Common myeloid progenitor, CD34-positive (primary cell): ENCODE results near the gene LRMDA.

Experiments
- CTCF ChIA-PET: fragments of 350-600 bp; sonication (Branson Sonifier 250); formaldehyde crosslinking; loops from one replicate; lab custom pipeline; 2021; ENCODE audit warnings: antibody characterized with exemption; lab: Charles Lee
- POLR2A ChIA-PET: fragments of 350-600 bp; sonication (Branson Sonifier 250); formaldehyde crosslinking; loops from one replicate; lab custom pipeline; 2021; ENCODE audit warnings: antibody characterized with exemption; lab: Charles Lee
- DNase-seq, 3 donors: peaks; one replicate each; pipeline versions ENCODE4 v3.0.0 to v3.0.0-alpha.2; 2013
- H3K27ac ChIP-seq, 2 experiments: 1 replicate in 1 of 2; 2 replicates in 1 of 2; pipeline ENCODE4 v1.7.0; 2013; ENCODE audit warnings: inconsistent platforms in 2 of 2, low read length in 2 of 2, mild to moderate bottlenecking in 2 of 2, low read depth in 1 of 2, moderate library complexity in 1 of 2; ENCODE audit not compliant: severe bottlenecking in 2 of 2, insufficient read depth in 1 of 2, poor library complexity in 1 of 2
- H3K27me3 ChIP-seq, 5 experiments: replicated peaks in 2 of 5; 1 replicate in 3 of 5; 2 replicates in 2 of 5; pipeline versions ENCODE4 v1.6.1 to v1.7.0; 2013; ENCODE audit warnings: low read length in 4 of 5, mild to moderate bottlenecking in 2 of 5, moderate library complexity in 2 of 5, inconsistent platforms in 1 of 5; ENCODE audit not compliant: insufficient read depth in 5 of 5, control insufficient read depth in 4 of 5
- H3K36me3 ChIP-seq, 4 experiments: 1 replicate in 2 of 4; 2 replicates in 2 of 4; pipeline versions ENCODE4 v1.6.1 to v1.7.0; 2013; ENCODE audit warnings: low read length in 3 of 4, control low read depth in 1 of 4, mild to moderate bottlenecking in 1 of 4; ENCODE audit not compliant: control insufficient read depth in 4 of 4, insufficient read depth in 4 of 4
- H3K4me1 ChIP-seq, 4 experiments: 1 replicate in 3 of 4; 2 replicates in 1 of 4; pipeline versions ENCODE4 v1.6.1 to v1.7.1; 2013; ENCODE audit warnings: low read length in 3 of 4, mild to moderate bottlenecking in 3 of 4, control low read depth in 1 of 4, inconsistent platforms in 1 of 4, moderate library complexity in 1 of 4; ENCODE audit not compliant: control insufficient read depth in 4 of 4, insufficient read depth in 4 of 4; ENCODE audit errors: control extremely low read depth in 1 of 4
- H3K4me3 ChIP-seq, 7 experiments: 1 replicate in 4 of 7; 2 replicates in 3 of 7; pipeline versions ENCODE4 v1.5.1 to v1.7.0; 2013; ENCODE audit warnings: mild to moderate bottlenecking in 7 of 7, low read length in 6 of 7, moderate library complexity in 6 of 7, inconsistent platforms in 2 of 7, low read depth in 2 of 7, control low read depth in 1 of 7; ENCODE audit not compliant: insufficient read depth in 4 of 7, control insufficient read depth in 1 of 7; ENCODE audit errors: extremely low read depth in 1 of 7
- H3K9me3 ChIP-seq, 5 experiments: 1 replicate in 4 of 5; 2 replicates in 1 of 5; pipeline versions ENCODE4 v1.6.1 to v1.7.1; 2013; ENCODE audit warnings: low read length in 4 of 5, mild to moderate bottlenecking in 2 of 5, inconsistent platforms in 1 of 5, low read depth in 1 of 5, moderate library complexity in 1 of 5; ENCODE audit not compliant: control insufficient read depth in 4 of 5, insufficient read depth in 2 of 5; ENCODE audit errors: control extremely low read depth in 1 of 5
- WGBS: methylation state at CpG from one replicate; pipeline ENCODE4 v1.1.5; 2013; ENCODE audit not compliant: insufficient coverage; 5-methylcytosine and 5-hydroxymethylcytosine counted together

LRMDA gene

DNA sequence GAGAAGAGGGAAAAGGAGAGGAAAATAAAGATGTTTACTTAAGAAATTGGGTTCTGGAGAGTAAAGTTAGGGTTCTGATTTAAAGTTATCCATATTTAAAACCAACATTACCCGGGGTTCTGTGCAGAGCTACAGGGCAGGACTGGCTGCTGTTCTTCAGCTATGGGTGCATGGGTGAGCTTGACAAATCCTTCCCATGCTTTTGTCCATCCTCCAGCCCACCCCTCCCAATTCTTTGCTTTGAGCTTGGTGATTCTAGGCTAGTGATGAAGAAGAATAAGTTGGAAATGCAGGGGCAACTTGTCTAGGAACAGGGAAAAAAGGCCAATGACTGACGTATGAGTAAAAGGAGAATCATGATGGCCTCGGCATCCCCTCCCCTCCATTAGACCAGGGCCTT lies 636.0 kb downstream of the LRMDA start:
- H3K4me1 ChIP-seq, result peaks cover 0 to 5% (median 4%) of the 10 kb centered on the region in 4 experiments
- CTCF ChIA-PET, result interaction anchor here (1.2 kb wide), 1 partner anchor 19 kb away, joined by 4 read pairs; no protein-coding TSS in a partner anchor
- no peak overlapping the region for H3K4me3 ChIP-seq
- DNase-seq, result no peak
- H3K27ac ChIP-seq, result no peak overlapping the region
- H3K36me3 ChIP-seq, result peaks cover 0 to 11% (median 1%) of the 10 kb centered on the region in 4 experiments
- POLR2A ChIA-PET, result no interaction called here
- H3K9me3 ChIP-seq, result peaks cover 0 to 7% (median 0%) of the 10 kb centered on the region in 5 experiments
- no peaks in the 10 kb centered on the region for H3K27me3 ChIP-seq
- WGBS, result 100% methylated on average over 1 of the region's 3 CpGs

DNA sequence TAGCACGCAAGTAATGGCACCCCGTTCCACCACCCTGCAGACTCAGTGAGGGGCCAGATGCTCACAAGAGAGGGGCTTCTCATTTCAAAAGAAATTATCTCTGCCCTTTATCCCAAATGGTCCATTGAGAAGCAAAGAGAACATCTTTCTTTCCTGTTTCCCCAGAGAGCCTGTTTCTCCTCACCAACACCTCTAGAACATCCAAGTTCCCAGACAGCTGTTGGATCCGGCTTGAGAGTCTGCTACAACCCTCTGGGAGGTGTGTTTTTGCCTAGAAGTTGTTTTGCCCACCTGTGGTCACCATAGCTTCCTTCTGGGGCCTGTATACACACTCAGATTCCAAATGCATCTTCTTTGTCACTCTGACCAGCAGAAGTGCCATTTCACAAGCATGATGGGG lies 637.4 kb downstream of the LRMDA start:
- Histone ChIP-seq H3K36me3 (peaks cover 0 to 11% (median 1%) of the 10 kb centered on the region in 4 experiments), H3K4me3 (no peak overlapping the region), H3K9me3 (peaks cover 0 to 7% (median 0%) of the 10 kb centered on the region in 5 experiments), H3K4me1 (peaks cover 0 to 5% (median 4%) of the 10 kb centered on the region in 4 experiments), H3K27ac (no peak overlapping the region), H3K27me3 (no peaks in the 10 kb centered on the region)
- CTCF ChIA-PET, result no interaction called here
- WGBS, result 100% methylated on average over 2 of the region's 3 CpGs
- DNase-seq, result no peak
- POLR2A ChIA-PET, result interaction anchor here (0.6 kb wide), 1 partner anchor 84 kb away, joined by 3 read pairs; no protein-coding TSS in a partner anchor

DNA sequence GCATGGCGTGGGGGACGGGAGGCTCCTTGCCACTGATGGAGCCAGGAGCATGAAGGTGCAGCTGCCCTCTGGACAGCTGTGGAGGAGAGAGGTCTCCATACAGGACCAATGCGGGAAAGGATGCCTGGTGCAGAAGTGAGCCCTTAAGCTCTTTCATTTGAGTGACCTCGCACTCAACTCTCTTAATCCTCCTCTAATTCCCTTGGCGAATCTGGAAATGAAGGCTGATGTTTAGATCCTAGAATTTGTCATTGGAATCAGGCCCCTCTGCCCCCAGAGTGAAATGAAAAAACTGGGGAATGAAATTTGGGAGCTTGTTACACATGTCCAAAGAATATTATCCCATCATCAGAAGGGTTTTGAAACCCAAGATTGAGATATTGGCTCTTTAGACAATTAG lies 639.5 kb downstream of the LRMDA start:
- no peak for DNase-seq
- ChIA-PET CTCF (interaction anchor here (1.0 kb wide), 1 partner anchor 34 kb away, joined by 3 read pairs; no protein-coding TSS in a partner anchor), POLR2A (no interaction called here)
- Histone ChIP-seq H3K9me3 (peaks cover 0 to 7% (median 0%) of the 10 kb centered on the region in 5 experiments), H3K4me1 (peaks cover 0 to 5% (median 4%) of the 10 kb centered on the region in 4 experiments), H3K4me3 (no peak overlapping the region), H3K27ac (no peak overlapping the region), H3K27me3 (no peaks in the 10 kb centered on the region), H3K36me3 (peaks cover 0 to 8% (median 0%) of the 10 kb centered on the region in 4 experiments)
- WGBS, result 100% methylated on average over 3 of the region's 5 CpGs

DNA sequence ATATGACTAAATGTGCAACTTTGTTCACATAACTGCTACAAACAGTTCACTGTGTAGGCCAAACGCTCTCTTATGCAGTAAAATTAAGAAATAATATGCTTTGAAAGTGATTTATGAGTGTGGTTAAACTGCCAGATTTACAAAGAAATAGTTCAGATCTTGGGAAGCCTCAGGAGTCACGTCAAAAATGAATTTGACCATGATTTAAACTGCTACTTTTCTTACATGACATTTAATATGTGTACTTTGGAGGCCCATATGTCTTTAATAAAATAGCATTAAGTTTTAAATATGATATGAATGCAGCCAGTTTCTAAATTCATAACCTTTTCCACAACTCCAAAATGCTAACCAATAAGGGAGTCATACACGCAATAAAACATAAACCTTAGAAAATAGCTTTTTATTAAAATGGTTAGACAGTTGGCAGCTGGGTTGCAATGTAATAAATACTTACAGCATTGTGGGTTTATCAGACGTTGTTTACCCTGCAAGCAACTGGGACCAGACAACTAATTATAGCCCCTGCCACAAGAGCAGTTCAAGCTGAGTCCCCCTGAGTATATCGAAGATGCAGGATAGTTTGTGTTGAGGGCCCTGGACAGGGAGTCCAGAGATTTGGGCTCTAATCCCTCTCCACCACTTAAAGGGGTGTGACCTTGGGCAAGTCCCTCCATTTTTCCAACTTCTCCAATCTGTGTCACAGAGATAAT lies 640.4 kb downstream of the LRMDA start:
- no peaks in the 10 kb centered on the region for H3K27me3 ChIP-seq
- peaks cover 0 to 7% (median 0%) of the 10 kb centered on the region in 5 experiments for H3K9me3 ChIP-seq
- ChIA-PET CTCF (interaction anchor here (1.0 kb wide), 1 partner anchor 35 kb away, joined by 3 read pairs; no protein-coding TSS in a partner anchor), POLR2A (no interaction called here)
- H3K4me3 ChIP-seq, result no peak overlapping the region
- H3K4me1 ChIP-seq, result peaks cover 0 to 5% (median 4%) of the 10 kb centered on the region in 4 experiments
- no CpG with 5 or more reads among the region's 5 CpGs for WGBS
- H3K27ac ChIP-seq, result no peak overlapping the region
- H3K36me3 ChIP-seq, result peaks cover 0 to 7% (median 2%) of the 10 kb centered on the region in 4 experiments
- DNase-seq, result peak in 2 of 3 donors; percentile 43 to 60

DNA sequence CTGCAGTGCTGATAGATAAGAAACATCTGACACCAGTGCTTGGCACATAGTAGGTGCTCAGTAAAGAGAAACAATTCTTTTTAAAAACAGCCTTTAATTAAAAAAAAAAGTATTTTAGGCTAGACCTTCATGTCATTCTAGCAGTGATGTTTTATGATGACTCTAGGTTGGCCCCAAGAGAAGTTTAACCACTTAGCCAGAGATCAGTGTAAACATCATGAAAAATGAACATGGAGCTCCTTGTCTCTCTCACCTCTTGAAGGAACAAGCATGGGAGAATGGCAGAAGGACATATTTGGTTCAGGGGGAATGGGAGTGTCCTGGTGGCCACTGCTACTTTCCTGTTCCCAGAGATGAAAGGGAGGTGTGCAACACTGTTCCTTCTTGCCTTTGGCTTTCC lies 641.0 kb downstream of the LRMDA start:
- ChIA-PET POLR2A (interaction anchor here (0.7 kb wide), 1 partner anchor 1952 kb away, joined by 4 read pairs; no protein-coding TSS in a partner anchor), CTCF (no interaction called here)
- H3K36me3 ChIP-seq, result peaks cover 0 to 4% (median 2%) of the 10 kb centered on the region in 4 experiments
- peaks cover 0 to 5% (median 4%) of the 10 kb centered on the region in 4 experiments for H3K4me1 ChIP-seq
- no peak overlapping the region for H3K27ac ChIP-seq
- H3K9me3 ChIP-seq, result peaks cover 0 to 6% (median 0%) of the 10 kb centered on the region in 5 experiments
- H3K27me3 ChIP-seq, result no peaks in the 10 kb centered on the region
- DNase-seq, result no peak
- no peak overlapping the region for H3K4me3 ChIP-seq

DNA sequence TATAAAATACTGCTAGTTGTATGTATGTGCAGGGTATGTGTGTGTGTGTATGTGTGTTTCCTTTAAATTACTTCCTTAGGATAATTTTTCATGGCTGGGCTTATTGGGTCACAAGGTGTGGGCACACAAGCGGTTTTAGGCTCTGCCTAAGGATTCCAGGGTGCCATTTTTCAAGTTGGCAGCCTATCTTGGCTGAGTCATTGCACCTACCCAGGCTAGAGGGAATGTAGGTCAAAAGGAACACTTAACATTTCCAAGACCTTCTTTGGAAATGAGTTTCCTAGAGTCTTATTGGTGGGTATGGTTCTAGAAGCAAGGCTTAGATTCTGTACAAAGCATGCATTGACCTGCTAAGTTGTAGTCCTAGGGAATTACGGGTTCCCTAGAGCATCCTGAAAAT lies 642.1 kb downstream of the LRMDA start:
- DNase-seq, result no peak
- POLR2A ChIA-PET, result no interaction called here
- Histone ChIP-seq H3K27me3 (no peaks in the 10 kb centered on the region), H3K4me3 (no peak overlapping the region), H3K4me1 (peaks cover 0 to 5% (median 4%) of the 10 kb centered on the region in 4 experiments), H3K27ac (no peak overlapping the region), H3K36me3 (peaks cover 0 to 3% (median 0%) of the 10 kb centered on the region in 4 experiments), H3K9me3 (no peaks in the 10 kb centered on the region)
- WGBS, result 93% methylated on average over 2 of the region's 2 CpGs
- CTCF ChIA-PET, result no interaction called here

DNA sequence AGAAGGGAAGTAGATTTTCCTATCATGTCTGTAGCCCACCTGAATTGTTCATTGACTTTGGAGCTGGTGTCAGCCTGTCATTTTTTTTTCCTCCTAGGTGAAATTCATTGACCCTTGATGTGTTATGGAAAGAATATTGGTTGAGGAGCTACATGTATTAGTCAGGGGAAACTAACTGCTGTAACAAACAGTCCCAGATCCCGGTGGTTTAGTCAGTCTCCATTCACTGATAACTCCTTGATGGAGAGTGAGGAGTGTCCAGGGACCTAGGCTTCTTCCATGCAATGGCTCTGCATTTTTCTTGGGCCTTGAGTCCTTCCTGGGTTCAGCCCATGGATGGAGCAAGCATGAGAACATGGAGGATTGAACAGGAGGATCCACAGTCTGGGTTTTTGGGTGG lies 643.2 kb downstream of the LRMDA start:
- Histone ChIP-seq H3K4me1 (peaks cover 0 to 5% (median 4%) of the 10 kb centered on the region in 4 experiments), H3K27me3 (no peaks in the 10 kb centered on the region), H3K36me3 (peaks cover 0 to 3% (median 0%) of the 10 kb centered on the region in 4 experiments), H3K4me3 (no peak overlapping the region), H3K27ac (no peak overlapping the region), H3K9me3 (no peaks in the 10 kb centered on the region)
- no peak for DNase-seq
- CTCF ChIA-PET, result interaction anchor here (1.1 kb wide), 1 partner anchor 11 kb away, joined by 3 read pairs; no protein-coding TSS in a partner anchor
- POLR2A ChIA-PET, result no interaction called here
- WGBS, result 100% methylated on average over 1 of the region's 1 CpG
